BLaER1 treated with 17β-estradiol and CSF1 and Interleukin-3, amounts not matched to agents 10 nM and 100 nM (cell line): ENCODE measurements around the gene MINDY4.

Experiments used
- H3K27ac ChIP-seq, 11 experiments: shearing (Covaris generic); formaldehyde crosslinking; 2 replicates each; pipeline ENCODE4 v1.8.1; 2022
- H3K27me3 ChIP-seq, 11 experiments: shearing (Covaris generic); formaldehyde crosslinking; 2 replicates each; pipeline ENCODE4 v1.8.1; 2022
- H3K36me3 ChIP-seq, 11 experiments: shearing (Covaris generic); formaldehyde crosslinking; 2 replicates each; pipeline ENCODE4 v1.8.1; 2022
- H3K4me1 ChIP-seq, 10 experiments: shearing (Covaris generic); formaldehyde crosslinking; 2 replicates each; pipeline ENCODE4 v1.8.1; 2022
- H3K4me2 ChIP-seq, 11 experiments: shearing (Covaris generic); formaldehyde crosslinking; 2 replicates each; pipeline ENCODE4 v1.8.1; 2022
- H3K4me3 ChIP-seq, 10 experiments: shearing (Covaris generic); formaldehyde crosslinking; 2 replicates each; pipeline ENCODE4 v1.8.1; 2022
- H3K9ac ChIP-seq, 11 experiments: shearing (Covaris generic); formaldehyde crosslinking; 2 replicates each; pipeline ENCODE4 v1.8.1; 2022
- H3K9me3 ChIP-seq, 11 experiments: shearing (Covaris generic); formaldehyde crosslinking; replicated peaks in 1 of 11; 2 replicates each; pipeline ENCODE4 v1.8.1; 2022
- H4K20me1 ChIP-seq, 11 experiments: shearing (Covaris generic); formaldehyde crosslinking; 2 replicates each; pipeline ENCODE4 v1.8.1; 2022
- Cebpa-rat ChIP-seq, 11 experiments: shearing (Covaris generic); IDR thresholded peaks; 2 replicates each; pipeline ENCODE4 v1.8.1; 2022

Gene MINDY4

DNA sequence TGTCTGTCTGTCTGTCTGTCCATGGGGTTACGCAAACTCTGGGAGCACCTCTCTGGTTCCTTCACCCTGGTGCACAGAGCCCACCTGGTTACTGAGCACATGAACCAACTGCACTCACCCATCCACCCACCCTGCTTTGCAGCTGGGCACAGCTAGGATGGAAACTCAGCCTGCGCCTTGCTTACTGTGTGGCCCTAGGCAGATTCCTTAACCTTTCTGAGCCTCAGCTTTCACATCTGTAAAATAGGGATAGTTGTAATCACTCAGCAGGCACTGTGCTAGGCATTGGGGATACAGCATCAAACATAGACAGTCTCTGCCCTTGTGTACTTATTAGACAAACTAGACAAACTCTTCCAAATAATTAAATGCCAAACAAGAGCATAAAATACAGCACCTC lies 41.1 kb upstream of the MINDY4 start:
- no peaks in the 10 kb centered on the region for H3K36me3 ChIP-seq
- peaks cover 17 to 38% (median 30%) of the 10 kb centered on the region in 10 experiments for H3K4me1 ChIP-seq
- no peak overlapping the region for H3K27ac ChIP-seq
- H3K9me3 ChIP-seq, result no peaks in the 10 kb centered on the region
- no peaks in the 10 kb centered on the region; a peak in 1 of 22 replicates for H4K20me1 ChIP-seq
- H3K4me3 ChIP-seq, result no peak overlapping the region
- H3K9ac ChIP-seq, result no peak overlapping the region
- H3K27me3 ChIP-seq, result no peaks in the 10 kb centered on the region
- no peak for TF ChIP-seq Cebpa-rat (IDR thresholded peaks at IDR 0.05)
- H3K4me2 ChIP-seq, result no peak overlapping the region

DNA sequence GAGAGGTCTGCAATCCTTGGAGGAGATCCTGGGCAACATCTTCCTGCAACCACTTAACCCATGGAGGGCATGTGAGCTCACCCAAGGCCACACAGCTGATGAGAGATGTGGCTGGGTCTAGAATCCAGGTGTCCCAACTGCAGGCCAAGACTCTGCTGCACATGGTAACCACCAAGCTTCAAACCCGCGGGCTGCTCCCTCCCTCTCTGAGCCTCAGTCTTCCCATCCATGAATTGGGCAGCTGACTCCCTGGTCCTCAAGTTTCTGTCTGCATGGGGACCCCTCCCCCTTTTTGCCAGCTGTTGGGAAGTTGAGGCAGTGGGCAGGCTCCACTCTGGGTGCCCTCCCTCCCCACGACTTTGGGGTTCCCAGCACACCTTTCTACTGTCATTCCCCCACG lies 40.2 kb upstream of the MINDY4 start:
- H3K27ac ChIP-seq, result no peak overlapping the region
- H3K4me3 ChIP-seq, result no peak overlapping the region
- no peak for TF ChIP-seq Cebpa-rat (IDR thresholded peaks at IDR 0.05)
- H4K20me1 ChIP-seq, result no peaks in the 10 kb centered on the region; a peak in 1 of 22 replicates
- peaks cover 0 to 5% (median 0%) of the 10 kb centered on the region in 11 experiments; a peak in 2 of 22 replicates for H3K9me3 ChIP-seq
- H3K4me1 ChIP-seq, result peaks cover 17 to 38% (median 30%) of the 10 kb centered on the region in 10 experiments
- H3K4me2 ChIP-seq, result no peak overlapping the region
- no peaks in the 10 kb centered on the region for H3K27me3 ChIP-seq
- H3K9ac ChIP-seq, result no peak overlapping the region
- no peaks in the 10 kb centered on the region for H3K36me3 ChIP-seq

DNA sequence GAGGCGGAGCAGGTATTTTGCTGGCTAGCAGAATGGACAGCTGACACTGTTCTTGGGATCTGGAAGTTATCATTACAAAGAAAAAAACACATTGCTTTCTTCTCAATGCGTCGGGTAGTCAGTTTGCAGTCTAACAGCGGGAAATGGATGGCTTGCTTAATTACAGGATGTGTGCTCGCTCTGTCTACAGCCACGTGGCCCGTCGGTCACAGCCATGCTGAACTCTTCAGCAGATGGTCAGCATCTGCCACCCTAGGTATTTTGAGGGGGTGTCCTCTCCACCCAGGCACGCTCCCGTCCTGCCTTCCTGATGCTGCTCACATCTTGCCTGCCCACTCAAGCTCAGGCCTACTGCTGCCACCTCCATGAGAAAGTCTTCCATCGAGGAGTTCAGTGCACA lies 39.6 kb upstream of the MINDY4 start:
- Histone ChIP-seq H3K4me2 (no peak overlapping the region), H3K27ac (no peak overlapping the region), H3K4me1 (peaks cover 14 to 33% (median 25%) of the 10 kb centered on the region in 10 experiments), H3K9me3 (peaks cover 0 to 11% (median 0%) of the 10 kb centered on the region in 11 experiments; a peak in 5 of 22 replicates), H3K4me3 (no peak overlapping the region), H3K27me3 (no peaks in the 10 kb centered on the region), H3K9ac (no peak overlapping the region), H3K36me3 (no peaks in the 10 kb centered on the region), H4K20me1 (no peaks in the 10 kb centered on the region; a peak in 1 of 22 replicates)
- no peak for TF ChIP-seq Cebpa-rat (IDR thresholded peaks at IDR 0.05)

DNA sequence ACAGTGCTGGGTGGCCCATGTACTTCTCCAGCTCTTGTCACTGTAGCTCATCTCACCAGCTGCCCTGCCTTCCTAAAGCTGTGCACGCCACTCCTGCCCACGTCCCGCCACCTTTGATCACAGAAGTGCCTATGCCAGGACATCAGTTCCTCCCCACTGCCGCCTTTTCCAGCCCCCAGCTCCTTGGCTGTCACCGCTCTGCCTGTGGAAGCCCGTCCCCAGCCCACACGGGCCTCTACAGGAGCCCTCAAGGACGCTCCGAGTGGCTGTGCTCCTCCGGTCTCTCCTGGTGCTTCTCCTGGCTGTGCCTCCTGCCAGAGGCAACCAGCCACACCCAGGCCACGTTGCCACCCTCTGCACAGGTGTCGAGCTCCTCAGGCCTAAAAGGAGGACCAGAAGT lies 38.6 kb upstream of the MINDY4 start:
- Histone ChIP-seq H3K27ac (no peak overlapping the region), H3K4me2 (no peak overlapping the region), H3K9me3 (peaks cover 0 to 15% (median 0%) of the 10 kb centered on the region in 11 experiments; a peak in 5 of 22 replicates), H3K9ac (no peak overlapping the region), H3K27me3 (no peaks in the 10 kb centered on the region), H4K20me1 (no peaks in the 10 kb centered on the region; a peak in 1 of 22 replicates), H3K36me3 (no peaks in the 10 kb centered on the region), H3K4me3 (no peak overlapping the region), H3K4me1 (peaks cover 4 to 23% (median 15%) of the 10 kb centered on the region in 10 experiments; a peak in 19 of 20 replicates)
- TF ChIP-seq Cebpa-rat (IDR thresholded peaks at IDR 0.05), result no peak

DNA sequence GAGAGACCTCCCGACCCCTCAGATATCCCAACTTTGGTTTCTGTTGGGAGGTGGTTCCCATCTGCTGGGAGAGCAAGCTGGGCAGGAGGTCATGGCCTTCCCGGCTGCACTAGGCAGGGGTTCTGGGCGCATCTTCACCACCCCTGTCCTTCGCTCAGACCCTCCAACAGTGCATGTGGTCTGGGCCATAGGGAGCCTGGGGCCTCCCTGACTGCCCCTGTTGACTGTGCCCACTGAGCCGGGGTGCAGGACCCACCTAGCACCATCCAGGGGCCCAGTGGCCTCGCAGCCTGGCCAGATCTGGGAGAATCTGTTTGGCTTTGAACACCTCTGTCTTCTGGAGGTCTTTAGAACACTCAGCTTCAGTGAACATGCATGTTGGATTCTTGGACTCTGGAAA lies 38.0 kb upstream of the MINDY4 start:
- Histone ChIP-seq H3K27ac (no peak overlapping the region), H3K4me1 (peaks cover 0 to 20% (median 14%) of the 10 kb centered on the region in 10 experiments; a peak in 15 of 20 replicates), H3K4me3 (no peak overlapping the region), H3K9ac (no peak overlapping the region), H3K4me2 (no peak overlapping the region), H3K27me3 (no peaks in the 10 kb centered on the region), H4K20me1 (no peaks in the 10 kb centered on the region; a peak in 1 of 22 replicates), H3K9me3 (peaks cover 0 to 15% (median 0%) of the 10 kb centered on the region in 11 experiments; a peak in 5 of 22 replicates), H3K36me3 (no peaks in the 10 kb centered on the region)
- no peak for TF ChIP-seq Cebpa-rat (IDR thresholded peaks at IDR 0.05)

DNA sequence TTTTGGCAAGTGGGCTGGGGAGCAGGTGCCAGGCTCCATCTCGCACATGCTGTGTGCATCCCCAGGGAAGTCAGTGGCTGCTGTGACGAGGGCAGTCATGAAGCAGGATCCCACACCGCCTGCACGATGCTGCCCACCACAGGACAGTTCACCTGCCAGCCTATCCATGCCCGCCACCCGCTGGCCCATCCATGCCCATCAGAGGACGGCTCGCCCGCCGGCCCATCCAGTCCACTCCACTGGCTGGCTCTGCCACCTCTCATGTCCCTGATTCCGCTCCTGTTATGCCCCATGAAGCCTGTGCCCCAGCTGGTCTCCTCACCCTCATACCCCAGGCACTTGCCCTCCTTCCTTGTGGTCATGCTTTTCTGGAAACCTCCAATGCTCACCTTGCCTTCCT lies 37.5 kb upstream of the MINDY4 start:
- Histone ChIP-seq H3K4me3 (no peak overlapping the region), H3K36me3 (no peaks in the 10 kb centered on the region), H3K27me3 (no peaks in the 10 kb centered on the region), H3K27ac (no peak overlapping the region), H3K9me3 (peaks cover 0 to 15% (median 0%) of the 10 kb centered on the region in 11 experiments; a peak in 5 of 22 replicates), H3K4me2 (no peak overlapping the region), H3K4me1 (peaks cover 0 to 20% (median 14%) of the 10 kb centered on the region in 10 experiments; a peak in 15 of 20 replicates), H4K20me1 (no peaks in the 10 kb centered on the region; a peak in 1 of 22 replicates), H3K9ac (no peak overlapping the region)
- no peak for TF ChIP-seq Cebpa-rat (IDR thresholded peaks at IDR 0.05)

DNA sequence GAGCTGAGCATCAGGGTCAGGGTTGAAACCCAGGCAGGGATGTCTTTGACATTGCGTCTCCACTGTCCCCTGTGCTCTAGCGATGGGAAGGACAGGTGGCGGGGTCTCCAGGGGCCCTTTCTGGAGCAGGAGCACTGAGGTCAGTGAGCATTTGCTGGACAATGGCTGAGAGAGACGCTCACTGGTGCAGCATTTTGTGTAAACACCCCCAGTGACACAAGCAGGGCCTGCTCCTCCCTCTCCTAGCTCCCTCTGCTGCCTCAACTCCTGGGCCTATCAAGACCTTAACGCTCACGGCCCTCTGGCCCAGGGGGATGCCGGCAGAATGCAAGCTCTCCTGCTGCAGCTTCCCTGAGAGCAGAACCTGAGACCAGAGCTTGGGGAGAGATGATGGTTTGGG lies 36.7 kb upstream of the MINDY4 start:
- H3K27me3 ChIP-seq, result no peaks in the 10 kb centered on the region
- TF ChIP-seq Cebpa-rat (IDR thresholded peaks at IDR 0.05), result no peak

DNA sequence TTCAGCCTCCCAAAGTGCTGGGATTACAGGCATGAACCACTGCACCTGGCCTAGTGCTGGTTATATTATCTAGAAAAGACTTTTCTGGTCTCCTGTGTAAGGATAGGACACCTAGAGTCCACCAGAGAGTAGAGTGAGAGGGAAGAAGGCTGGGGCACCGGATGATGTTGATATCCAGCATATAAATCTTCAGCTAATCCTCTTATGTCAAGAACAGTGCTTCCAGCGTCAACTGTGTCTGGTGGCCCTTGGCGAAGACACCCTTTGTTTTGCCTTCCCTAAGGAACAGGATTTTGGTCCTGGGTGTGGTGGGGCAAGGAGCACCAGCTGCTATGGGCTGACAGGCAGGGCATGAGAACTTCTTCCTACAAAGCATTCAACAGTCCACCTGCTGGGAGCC lies 35.6 kb upstream of the MINDY4 start:
- no peak for TF ChIP-seq Cebpa-rat (IDR thresholded peaks at IDR 0.05)
- no peak overlapping the region for H3K27ac ChIP-seq
- no peaks in the 10 kb centered on the region for H3K27me3 ChIP-seq

More for the DNA sequence above, 36.7 kb upstream of the MINDY4 start:
- Histone ChIP-seq H3K4me2 (no peak overlapping the region), H4K20me1 (no peaks in the 10 kb centered on the region; a peak in 1 of 22 replicates), H3K9ac (no peak overlapping the region), H3K4me1 (peaks cover 0 to 22% (median 15%) of the 10 kb centered on the region in 10 experiments; a peak in 15 of 20 replicates), H3K9me3 (peaks cover 0 to 15% (median 0%) of the 10 kb centered on the region in 11 experiments; a peak in 5 of 22 replicates), H3K36me3 (no peaks in the 10 kb centered on the region), H3K4me3 (no peak overlapping the region), H3K27ac (no peak overlapping the region)

DNA sequence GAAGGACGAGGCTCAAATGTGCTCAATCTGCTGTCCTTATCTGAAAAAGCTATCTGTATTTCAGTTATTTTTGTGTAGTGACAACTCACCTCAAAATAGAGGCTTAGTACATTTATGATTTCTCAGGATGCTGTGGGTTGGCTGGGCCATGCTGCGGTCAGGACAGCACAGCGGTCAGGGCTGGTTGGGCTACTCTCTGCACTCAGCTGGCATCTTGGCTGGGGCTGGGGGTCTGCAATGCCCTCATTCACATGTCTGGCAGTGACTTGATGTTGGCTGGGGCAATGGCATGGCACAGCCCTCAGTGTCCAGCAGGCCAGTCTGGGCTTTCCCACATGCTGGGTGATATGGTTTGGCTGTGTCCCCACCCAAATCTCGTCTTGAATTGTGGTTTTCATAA lies 34.9 kb upstream of the MINDY4 start:
- Histone ChIP-seq H3K4me1 (peaks cover 0 to 25% (median 15%) of the 10 kb centered on the region in 10 experiments; a peak in 15 of 20 replicates), H3K4me2 (no peak overlapping the region), H3K27ac (no peak overlapping the region), H4K20me1 (no peaks in the 10 kb centered on the region; a peak in 1 of 22 replicates), H3K9me3 (peaks cover 0 to 15% (median 0%) of the 10 kb centered on the region in 11 experiments; a peak in 5 of 22 replicates), H3K36me3 (no peaks in the 10 kb centered on the region), H3K27me3 (no peaks in the 10 kb centered on the region), H3K9ac (no peak overlapping the region), H3K4me3 (no peak overlapping the region)
- TF ChIP-seq Cebpa-rat (IDR thresholded peaks at IDR 0.05), result no peak

More for the DNA sequence above, 35.6 kb upstream of the MINDY4 start:
- H3K4me1 ChIP-seq, result peaks cover 0 to 23% (median 15%) of the 10 kb centered on the region in 10 experiments; a peak in 15 of 20 replicates
- no peak overlapping the region for H3K4me2 ChIP-seq
- H3K9ac ChIP-seq, result no peak overlapping the region
- H4K20me1 ChIP-seq, result no peaks in the 10 kb centered on the region; a peak in 1 of 22 replicates
- no peaks in the 10 kb centered on the region for H3K36me3 ChIP-seq
- H3K4me3 ChIP-seq, result no peak overlapping the region
- peaks cover 0 to 15% (median 0%) of the 10 kb centered on the region in 11 experiments; a peak in 5 of 22 replicates for H3K9me3 ChIP-seq
